ENCODE measurements around the gene UTP18.
"Not testable (repeated sequence)": the region's sequence is repeated elsewhere in the genome, so short reads cannot be mapped to it uniquely, and the experiment has no call there.

The UTP18 gene

DNA sequence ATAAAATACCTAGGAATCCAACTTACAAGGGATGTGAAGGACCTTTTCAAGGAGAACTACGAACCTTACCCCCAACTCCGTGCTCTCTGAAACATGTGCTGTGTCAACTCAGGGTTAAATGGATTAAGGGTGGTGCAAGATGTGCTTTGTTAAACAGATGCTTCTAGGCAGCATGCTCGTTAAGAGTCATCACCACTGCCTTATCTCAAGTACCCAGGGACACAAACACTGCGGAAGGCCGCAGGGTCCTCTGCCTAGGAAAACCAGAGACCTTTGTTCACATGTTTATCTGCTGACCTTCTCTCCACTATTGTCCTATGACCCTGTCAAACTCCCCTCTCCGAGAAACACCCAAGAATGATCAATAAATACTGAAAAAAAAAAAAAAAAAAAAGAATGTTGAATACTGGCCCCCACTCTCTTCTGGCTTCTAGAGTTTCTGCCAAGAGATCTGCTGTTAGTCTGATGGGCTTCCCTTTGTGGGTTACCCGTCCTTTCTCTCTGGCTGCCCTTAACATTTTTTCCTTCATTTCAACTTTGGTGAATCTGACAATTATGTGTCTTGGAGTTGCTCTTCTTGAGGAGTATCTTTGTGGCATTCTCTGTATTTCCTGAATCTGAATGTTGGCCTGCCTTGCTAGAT is 70.6 kb downstream of the UTP18 start:
- in situ Hi-C loops (cut with MboI; ENCODE audit: low sequenced_read_pairs) = not testable (repeated sequence)

DNA sequence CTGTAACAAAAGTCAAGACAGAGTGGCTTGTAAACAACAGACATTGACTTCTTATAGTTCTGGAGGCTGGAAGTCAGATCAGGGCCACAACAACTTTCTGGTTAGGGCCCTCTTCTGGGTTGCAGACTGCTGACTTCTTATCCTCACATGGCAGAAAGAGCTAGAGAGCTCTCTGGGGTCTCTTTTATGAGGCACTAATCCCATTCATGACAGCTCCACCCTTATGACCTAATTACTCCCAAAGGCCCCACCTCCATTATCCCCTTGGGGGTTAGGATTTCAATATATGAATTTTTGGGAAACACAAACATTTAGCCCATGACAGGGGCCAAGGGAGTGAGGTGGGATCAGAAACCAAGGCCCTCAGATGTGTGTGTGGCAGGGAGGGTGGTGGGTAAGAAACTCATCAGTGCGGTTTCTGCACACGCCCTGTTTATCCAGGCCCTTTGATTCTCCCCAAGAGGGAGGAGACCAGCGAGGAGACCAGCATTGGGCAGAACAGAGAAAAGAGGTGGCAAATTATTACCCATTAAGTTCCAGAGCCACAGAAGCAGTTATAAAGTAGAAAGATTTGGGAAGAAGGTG is 74.8 kb downstream of the UTP18 start:
- in situ Hi-C loops (cut with MboI; ENCODE audit: low sequenced_read_pairs) = no loop called here

DNA sequence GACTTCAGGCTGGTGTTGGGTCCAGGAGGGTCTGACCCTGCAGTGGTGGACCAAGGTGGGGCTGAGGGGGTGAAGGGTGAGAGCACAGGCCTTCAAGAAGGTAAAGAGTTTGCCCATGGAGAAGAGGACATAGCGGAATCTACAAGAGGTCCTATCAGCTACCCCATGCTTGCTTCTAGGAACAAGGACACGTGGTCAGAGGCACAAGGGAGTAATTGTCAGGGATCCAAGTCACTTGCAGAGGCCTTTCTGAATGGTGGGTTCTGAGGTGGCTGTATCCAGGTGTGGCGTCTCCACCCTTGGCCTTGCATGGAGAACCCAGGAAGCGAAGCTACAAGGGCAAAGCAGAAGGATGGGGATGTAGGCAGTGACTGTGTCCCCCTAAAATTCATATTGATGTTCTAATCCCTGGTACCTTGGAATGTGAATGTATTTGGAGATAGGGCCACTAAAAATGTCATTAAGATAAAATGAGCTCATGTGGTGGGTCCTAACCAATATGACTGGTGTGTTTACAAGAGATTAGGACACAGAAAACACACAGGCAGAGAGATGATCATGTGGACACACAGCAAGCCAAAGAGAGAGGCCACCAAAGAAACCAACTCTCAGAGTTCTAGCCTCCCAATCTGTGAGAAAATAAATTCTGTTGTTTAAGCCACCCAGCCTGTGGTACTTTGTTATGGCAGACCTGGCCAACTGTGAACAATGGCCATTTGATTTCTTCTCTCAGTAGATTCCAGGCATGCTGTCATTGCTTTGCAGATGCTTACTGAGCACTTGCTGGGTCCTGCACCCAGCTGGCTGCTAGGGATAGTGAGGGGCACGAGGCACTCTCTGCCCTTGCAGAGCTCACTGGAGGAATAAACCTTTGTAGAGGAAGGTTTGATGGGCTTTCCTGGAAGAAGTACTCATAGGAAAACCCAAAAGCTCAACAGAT is 75.8 kb downstream of the UTP18 start:
- in situ Hi-C loops (cut with MboI; ENCODE audit: low sequenced_read_pairs) = no loop called here

DNA sequence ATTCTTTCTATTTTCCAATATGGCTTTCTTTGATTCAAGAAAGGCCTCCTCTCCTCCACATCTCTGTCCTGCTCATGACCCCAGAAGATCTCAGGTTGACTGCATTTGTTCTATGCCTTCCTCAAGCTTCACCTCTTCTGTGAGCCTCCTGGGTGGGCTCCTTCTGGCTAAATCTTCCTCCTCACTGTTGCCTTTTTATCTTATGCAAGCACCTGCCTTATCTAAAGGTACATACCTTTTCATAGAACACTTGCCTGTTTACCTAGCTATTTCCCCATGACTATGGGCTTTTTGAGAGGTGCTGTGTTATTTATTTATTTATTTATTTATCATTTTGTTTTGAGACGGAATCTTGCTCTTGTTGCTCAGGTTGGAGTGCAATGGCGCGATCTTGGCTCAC is 81.1 kb downstream of the UTP18 start:
- in situ Hi-C loops (cut with MboI; ENCODE audit: low sequenced_read_pairs) = no loop called here

GRCh38 chr17:51342257-51342656 is 81.9 kb downstream of the UTP18 start:
- in situ Hi-C loops (cut with MboI; ENCODE audit: low sequenced_read_pairs) = no loop called here

- in situ Hi-C loops (cut with MboI; ENCODE audit: low sequenced_read_pairs) = no loop called here
Measured at GRCh38 chr17:51344532-51344931, 84.2 kb downstream of the UTP18 start.

GRCh38 chr17:51346218-51346982 is 86.1 kb downstream of the UTP18 start:
- in situ Hi-C loops (cut with MboI; ENCODE audit: low sequenced_read_pairs) = no loop called here
